MM.1S (cell line): ENCODE measurements around the gene ZNF490.

Experiments
- EZH2 ChIP-seq: fragments of 300-600 bp; sonication (generic); optimal IDR thresholded peaks from 2 replicates; pipeline ENCODE3; 2017; ENCODE audit warnings: low read depth, mild to moderate bottlenecking, antibody characterized with exemption, low read length, mixed read lengths
- TF ChIP-seq, protein P1 (sequence below): fragments of 300-600 bp; sonication (generic); IDR thresholded peaks from 2 replicates; pipeline ENCODE4 v1.5.1; 2016; ENCODE audit warnings: antibody characterized with exemption, low read length, mixed read lengths

GRCh38 chr19:12628040-12629022, 17.7 kb upstream of the ZNF490 start:
- TF ChIP-seq, protein P1, sequence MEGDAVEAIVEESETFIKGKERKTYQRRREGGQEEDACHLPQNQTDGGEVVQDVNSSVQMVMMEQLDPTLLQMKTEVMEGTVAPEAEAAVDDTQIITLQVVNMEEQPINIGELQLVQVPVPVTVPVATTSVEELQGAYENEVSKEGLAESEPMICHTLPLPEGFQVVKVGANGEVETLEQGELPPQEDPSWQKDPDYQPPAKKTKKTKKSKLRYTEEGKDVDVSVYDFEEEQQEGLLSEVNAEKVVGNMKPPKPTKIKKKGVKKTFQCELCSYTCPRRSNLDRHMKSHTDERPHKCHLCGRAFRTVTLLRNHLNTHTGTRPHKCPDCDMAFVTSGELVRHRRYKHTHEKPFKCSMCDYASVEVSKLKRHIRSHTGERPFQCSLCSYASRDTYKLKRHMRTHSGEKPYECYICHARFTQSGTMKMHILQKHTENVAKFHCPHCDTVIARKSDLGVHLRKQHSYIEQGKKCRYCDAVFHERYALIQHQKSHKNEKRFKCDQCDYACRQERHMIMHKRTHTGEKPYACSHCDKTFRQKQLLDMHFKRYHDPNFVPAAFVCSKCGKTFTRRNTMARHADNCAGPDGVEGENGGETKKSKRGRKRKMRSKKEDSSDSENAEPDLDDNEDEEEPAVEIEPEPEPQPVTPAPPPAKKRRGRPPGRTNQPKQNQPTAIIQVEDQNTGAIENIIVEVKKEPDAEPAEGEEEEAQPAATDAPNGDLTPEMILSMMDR: no peak
- TF ChIP-seq EZH2: no peak
